ENCODE results near the gene DNAH2.

The DNAH2 gene

DNA sequence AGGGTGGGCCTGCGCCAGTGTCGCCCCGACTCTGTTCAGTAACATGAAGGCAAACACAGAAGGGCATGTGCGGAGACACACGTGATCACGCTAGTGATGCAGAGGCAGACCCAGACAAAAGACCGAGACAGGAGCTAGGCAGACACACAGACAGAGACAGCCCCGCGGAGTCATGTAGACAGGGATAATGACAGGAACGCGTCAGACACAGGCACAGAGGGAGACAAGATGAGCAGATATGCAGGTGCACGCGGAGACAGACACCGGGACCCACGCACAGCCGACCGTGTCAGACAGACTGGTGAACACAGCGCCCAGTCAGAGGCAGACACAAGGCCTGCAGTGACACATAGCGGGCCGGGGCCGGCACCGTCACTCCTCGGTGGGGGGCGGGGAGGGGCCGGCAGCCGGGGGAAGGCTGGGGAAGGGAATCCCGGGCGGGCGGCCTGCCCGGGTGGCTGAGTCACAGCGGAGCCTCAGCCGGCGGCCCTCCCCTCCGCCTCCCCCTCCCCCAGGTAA, 123.9 kb downstream of the DNAH2 start:
- TF ChIP-seq, protein P1, sequence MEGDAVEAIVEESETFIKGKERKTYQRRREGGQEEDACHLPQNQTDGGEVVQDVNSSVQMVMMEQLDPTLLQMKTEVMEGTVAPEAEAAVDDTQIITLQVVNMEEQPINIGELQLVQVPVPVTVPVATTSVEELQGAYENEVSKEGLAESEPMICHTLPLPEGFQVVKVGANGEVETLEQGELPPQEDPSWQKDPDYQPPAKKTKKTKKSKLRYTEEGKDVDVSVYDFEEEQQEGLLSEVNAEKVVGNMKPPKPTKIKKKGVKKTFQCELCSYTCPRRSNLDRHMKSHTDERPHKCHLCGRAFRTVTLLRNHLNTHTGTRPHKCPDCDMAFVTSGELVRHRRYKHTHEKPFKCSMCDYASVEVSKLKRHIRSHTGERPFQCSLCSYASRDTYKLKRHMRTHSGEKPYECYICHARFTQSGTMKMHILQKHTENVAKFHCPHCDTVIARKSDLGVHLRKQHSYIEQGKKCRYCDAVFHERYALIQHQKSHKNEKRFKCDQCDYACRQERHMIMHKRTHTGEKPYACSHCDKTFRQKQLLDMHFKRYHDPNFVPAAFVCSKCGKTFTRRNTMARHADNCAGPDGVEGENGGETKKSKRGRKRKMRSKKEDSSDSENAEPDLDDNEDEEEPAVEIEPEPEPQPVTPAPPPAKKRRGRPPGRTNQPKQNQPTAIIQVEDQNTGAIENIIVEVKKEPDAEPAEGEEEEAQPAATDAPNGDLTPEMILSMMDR (conservative IDR thresholded peaks at IDR 0.05; ENCODE audit: low read length): no peak; the same call in 1 of the 2 replicates
- TF ChIP-seq EZH2phosphoT487 (IDR thresholded peaks at IDR 0.05; ENCODE audit: borderline replicate concordance): no peak
- Histone ChIP-seq H3K9me3 (ENCODE audit: insufficient read depth, low read depth, low read length) (no peaks in the 10 kb centered on the region), H3K36me3 (ENCODE audit: insufficient read depth, low read length) (peaks cover 9% of the 10 kb centered on the region; the same call in 1 of the 2 replicates), H3K4me2 (ENCODE audit: low read depth, low read length, poor library complexity, severe bottlenecking) (peak overlapping the region; percentile 98), H3F3A (ENCODE audit: low read depth) (0 out of 2 replicates have a peak, but pooled peaks cover 1% of the 10 kb centered on the region), H3K9ac (ENCODE audit: low read depth, low read length, poor library complexity, severe bottlenecking) (peak overlapping the region; percentile 77), H3K4me1 (ENCODE audit: insufficient read depth, low read length, poor library complexity, severe bottlenecking) (peaks cover 43% of the 10 kb centered on the region), H3K4me3 (ENCODE audit: low read length, poor library complexity, severe bottlenecking) (peak overlapping the region; percentile 88), H3K9me2 (replicated peaks; ENCODE audit: low read depth, low read length) (no peaks in the 10 kb centered on the region), H3K27me3 (ENCODE audit: insufficient read depth, low read length, poor library complexity, severe bottlenecking) (no peaks in the 10 kb centered on the region), H2AFZ (ENCODE audit: low read length) (no peak overlapping the region; the same call in 1 of the 2 replicates), H3K79me2 (ENCODE audit: insufficient read depth, low read length) (peaks cover 81% of the 10 kb centered on the region; the same call in 1 of the 2 replicates), H4K20me1 (ENCODE audit: insufficient read depth, low read length, poor library complexity, severe bottlenecking) (peaks cover 70% of the 10 kb centered on the region)

DNA sequence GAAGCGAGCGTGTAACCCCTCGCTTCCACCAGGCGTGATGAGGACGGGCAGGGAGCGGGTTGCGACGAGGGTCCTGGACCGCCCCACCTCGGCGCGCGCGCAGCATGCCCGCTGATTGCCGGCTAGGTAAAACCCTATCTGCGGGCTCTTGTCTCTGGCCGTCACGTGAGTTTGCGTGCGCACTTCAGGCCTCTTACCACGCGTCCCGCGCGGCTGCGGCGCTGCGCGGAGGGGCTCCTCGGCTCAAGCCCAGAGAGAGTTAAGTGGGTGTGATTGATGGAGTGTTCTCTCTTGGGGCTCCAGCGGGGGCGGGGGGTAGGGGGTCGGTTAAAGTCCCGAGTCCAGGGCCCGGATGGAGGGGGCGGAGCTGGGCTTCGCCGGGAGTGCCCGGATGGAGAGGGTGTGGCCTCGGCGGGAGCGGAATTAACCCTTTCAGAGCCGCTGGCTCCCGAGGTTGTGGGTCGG, 124.4 kb downstream of the DNAH2 start:
- Histone ChIP-seq H3K4me2 (ENCODE audit: low read depth, low read length, poor library complexity, severe bottlenecking) (peak overlapping the region; percentile 98), H2AFZ (ENCODE audit: low read length) (peak overlapping the region; percentile 82), H3K27me3 (ENCODE audit: insufficient read depth, low read length, poor library complexity, severe bottlenecking) (no peaks in the 10 kb centered on the region), H3F3A (ENCODE audit: low read depth) (no peaks in the 10 kb centered on the region), H3K9me2 (replicated peaks; ENCODE audit: low read depth, low read length) (no peaks in the 10 kb centered on the region), H3K9ac (ENCODE audit: low read depth, low read length, poor library complexity, severe bottlenecking) (peak overlapping the region; percentile 77), H3K4me1 (ENCODE audit: insufficient read depth, low read length, poor library complexity, severe bottlenecking) (peaks cover 41% of the 10 kb centered on the region), H3K36me3 (ENCODE audit: insufficient read depth, low read length) (peaks cover 12% of the 10 kb centered on the region; the same call in 1 of the 2 replicates), H4K20me1 (ENCODE audit: insufficient read depth, low read length, poor library complexity, severe bottlenecking) (peaks cover 72% of the 10 kb centered on the region), H3K4me3 (ENCODE audit: low read length, poor library complexity, severe bottlenecking) (peak overlapping the region; percentile 88), H3K9me3 (ENCODE audit: insufficient read depth, low read depth, low read length) (no peaks in the 10 kb centered on the region), H3K79me2 (ENCODE audit: insufficient read depth, low read length) (peaks cover 80% of the 10 kb centered on the region; the same call in 1 of the 2 replicates)
- no peak for TF ChIP-seq EZH2phosphoT487 (IDR thresholded peaks at IDR 0.05; ENCODE audit: borderline replicate concordance)
- TF ChIP-seq, protein P1 (conservative IDR thresholded peaks at IDR 0.05; ENCODE audit: low read length): no peak

DNA sequence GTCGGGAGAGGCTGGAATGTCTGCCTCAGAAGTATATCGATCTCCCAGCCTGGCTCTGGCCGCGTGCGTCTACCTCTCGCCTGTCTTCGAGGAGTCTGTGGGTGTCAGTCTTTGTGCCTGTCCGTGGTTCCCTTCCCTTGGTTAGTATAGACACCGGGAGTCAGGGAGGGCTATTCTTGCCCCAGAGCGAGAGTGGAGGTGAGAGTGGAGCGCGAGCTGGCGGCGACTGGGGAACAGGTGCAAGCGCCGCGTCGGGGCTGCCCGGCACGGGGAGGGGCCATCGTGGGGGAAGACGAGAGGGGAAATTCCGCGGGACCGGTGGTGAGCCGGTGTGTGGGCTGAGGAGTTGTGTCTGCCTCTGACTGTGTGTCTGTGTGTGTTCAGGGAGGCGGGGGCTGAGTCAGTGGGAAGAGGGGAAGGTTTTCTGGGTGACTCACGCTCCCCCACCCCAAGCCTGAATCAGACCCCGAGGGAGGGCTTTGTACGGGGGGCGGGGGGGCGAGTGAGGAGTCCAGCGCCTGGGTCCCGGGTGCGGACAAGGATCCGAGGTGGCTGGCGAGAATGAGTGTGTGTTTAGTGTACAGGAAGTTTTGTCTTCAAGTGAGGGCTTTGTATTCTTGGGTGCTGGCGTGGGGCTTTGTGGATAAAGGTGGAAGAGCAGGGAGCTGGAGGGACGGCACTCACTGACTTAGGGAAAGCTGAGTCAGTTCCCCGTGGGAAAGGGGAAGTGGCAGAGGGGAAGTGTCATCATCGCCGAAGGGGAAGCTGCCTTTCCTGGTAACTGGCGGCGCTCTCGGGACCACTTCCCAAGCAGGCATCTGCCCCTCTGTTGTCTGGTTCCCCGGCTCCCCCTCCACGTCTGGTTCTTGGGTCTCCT, 125.1 kb downstream of the DNAH2 start:
- Histone ChIP-seq H3K9ac (ENCODE audit: low read depth, low read length, poor library complexity, severe bottlenecking) (peak overlapping the region; percentile 77), H3K4me2 (ENCODE audit: low read depth, low read length, poor library complexity, severe bottlenecking) (peak overlapping the region; percentile 98), H2AFZ (ENCODE audit: low read length) (0 out of 2 replicates have a peak overlapping the region, but pooled peaks have one; percentile 7), H3K36me3 (ENCODE audit: insufficient read depth, low read length) (peaks cover 17% of the 10 kb centered on the region; the same call in 1 of the 2 replicates), H3K79me2 (ENCODE audit: insufficient read depth, low read length) (peaks cover 73% of the 10 kb centered on the region; the same call in 1 of the 2 replicates), H3K4me1 (ENCODE audit: insufficient read depth, low read length, poor library complexity, severe bottlenecking) (peaks cover 34% of the 10 kb centered on the region), H3K4me3 (ENCODE audit: low read length, poor library complexity, severe bottlenecking) (peak overlapping the region; percentile 88), H4K20me1 (ENCODE audit: insufficient read depth, low read length, poor library complexity, severe bottlenecking) (peaks cover 72% of the 10 kb centered on the region), H3K9me2 (replicated peaks; ENCODE audit: low read depth, low read length) (no peaks in the 10 kb centered on the region), H3K9me3 (ENCODE audit: insufficient read depth, low read depth, low read length) (no peaks in the 10 kb centered on the region), H3K27me3 (ENCODE audit: insufficient read depth, low read length, poor library complexity, severe bottlenecking) (no peaks in the 10 kb centered on the region), H3F3A (ENCODE audit: low read depth) (no peaks in the 10 kb centered on the region)
- TF ChIP-seq, protein P1 (conservative IDR thresholded peaks at IDR 0.05; ENCODE audit: low read length): no peak
- no peak for TF ChIP-seq EZH2phosphoT487 (IDR thresholded peaks at IDR 0.05; ENCODE audit: borderline replicate concordance)
